GM18868 (cell line): ENCODE data around the gene EEF1AKMT1.
"Not testable (repeated sequence)": the region's sequence is repeated elsewhere in the genome, so short reads cannot be mapped to it uniquely, and the experiment has no call there.

Experiments used
- ATAC-seq: cut with Tn5 transposase; IDR thresholded peaks from one replicate; pipeline ENCODE4 v1.9.1; 2021; ENCODE audit warnings: mild to moderate bottlenecking, moderate library complexity; ENCODE audit not compliant: unreplicated experiment

The EEF1AKMT1 gene

GRCh38 chr13:20701461-20701860 lies 72.3 kb downstream of the EEF1AKMT1 start:
- no peak for ATAC-seq

- no peak for ATAC-seq
Measured at GRCh38 chr13:20700288-20700687, 73.5 kb downstream of the EEF1AKMT1 start.

DNA sequence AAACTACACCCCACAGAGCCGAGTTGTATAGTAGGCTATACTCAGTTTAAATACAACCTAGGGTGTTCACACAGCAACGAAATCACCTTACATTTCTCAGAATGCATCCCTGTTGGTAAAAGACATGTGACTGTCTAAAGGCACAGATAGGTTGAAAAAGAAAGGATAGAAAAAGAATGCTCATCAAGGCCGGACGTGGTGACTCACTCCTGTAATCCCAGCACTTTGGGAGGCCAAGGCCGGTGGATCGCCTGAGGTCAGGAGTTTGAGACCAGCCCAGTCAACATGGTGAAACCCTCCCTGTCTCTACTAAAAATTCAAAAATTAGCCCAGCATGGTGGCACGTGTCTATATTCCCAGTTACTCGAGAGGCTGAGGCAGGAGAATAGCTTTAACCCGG lies 74.0 kb downstream of the EEF1AKMT1 start:
- ATAC-seq: no peak

DNA sequence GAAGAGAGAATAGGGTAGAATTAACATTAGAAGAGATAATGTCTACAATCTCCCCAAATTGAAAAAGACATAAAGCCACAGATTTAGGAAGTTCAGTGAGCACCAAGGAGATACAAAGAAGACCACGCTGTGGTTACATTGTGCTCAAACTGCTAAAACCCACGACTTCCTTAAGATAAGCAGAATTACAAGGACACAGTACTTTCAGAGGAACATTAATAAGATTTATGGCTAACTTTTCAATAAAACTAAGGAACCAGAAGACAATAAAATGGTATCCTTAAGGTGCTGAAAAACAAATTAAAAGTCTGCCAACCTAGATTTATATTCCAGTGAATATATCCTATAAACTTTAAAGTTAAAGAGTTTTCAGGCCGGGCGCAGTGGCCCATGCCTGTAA lies 77.7 kb downstream of the EEF1AKMT1 start:
- no peak for ATAC-seq

GRCh38 chr13:20691616-20692015 lies 82.1 kb downstream of the EEF1AKMT1 start:
- ATAC-seq: no peak

DNA sequence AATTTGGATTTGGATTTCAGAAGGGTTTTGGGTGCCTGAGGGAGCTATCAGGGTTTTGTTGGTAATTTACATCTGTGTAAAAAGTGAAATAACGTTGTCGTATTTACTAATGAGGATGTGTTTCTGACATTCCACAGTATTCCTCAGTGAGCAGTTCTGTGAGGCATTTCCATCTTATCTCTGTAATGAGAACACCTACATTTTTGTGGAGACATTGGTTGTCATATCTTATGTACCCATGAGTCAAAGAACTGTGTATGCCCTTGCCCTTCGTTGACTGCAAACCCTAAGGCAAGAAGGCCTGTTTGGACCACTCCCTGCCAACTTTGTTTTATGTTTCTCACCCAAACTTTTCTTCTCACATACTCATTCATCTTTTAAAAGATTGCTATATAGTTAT lies 84.5 kb downstream of the EEF1AKMT1 start:
- ATAC-seq: no peak

- ATAC-seq: no peak
Measured at GRCh38 chr13:20686863-20687579, 86.7 kb downstream of the EEF1AKMT1 start.

GRCh38 chr13:20686167-20686566 lies 87.6 kb downstream of the EEF1AKMT1 start:
- ATAC-seq: no peak

DNA sequence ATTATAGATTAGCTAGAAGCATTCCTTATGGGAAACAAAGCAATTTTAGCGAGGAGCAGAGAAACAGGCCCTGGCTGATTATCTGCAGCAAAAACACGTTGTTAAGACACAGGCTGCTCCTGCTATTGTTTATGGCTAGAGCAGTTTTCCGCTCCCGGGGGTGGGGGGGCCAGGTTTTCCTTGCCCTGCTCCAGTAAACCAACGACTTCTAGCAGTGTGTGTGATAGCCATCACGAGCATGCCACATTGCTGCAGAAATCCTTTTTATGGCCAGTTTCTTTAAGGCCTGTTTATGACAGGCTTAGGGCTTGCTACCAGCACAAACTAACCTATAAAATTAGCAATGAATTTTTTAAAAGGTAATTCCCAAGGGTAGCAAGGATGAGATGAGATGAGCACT lies 88.7 kb downstream of the EEF1AKMT1 start:
- no peak for ATAC-seq

DNA sequence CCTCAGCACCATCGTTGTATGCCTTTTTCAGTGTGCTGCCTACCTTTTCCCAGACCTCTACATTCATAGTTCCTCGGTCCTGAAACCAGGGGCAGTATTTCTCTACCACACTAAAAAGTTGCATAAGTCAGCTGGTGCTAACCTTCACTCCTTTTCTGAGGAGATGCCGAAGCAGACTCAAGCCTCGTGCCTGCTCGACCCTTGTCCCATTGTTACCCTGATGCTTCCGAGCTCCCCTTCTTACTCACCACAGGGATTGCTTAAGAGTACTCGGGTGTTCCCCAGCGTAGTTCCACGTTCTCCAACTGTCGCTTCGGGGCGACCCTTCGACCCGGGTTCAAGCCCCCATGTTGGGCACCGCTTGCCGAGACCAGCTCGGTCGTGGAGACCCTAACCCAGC lies 89.2 kb downstream of the EEF1AKMT1 start:
- ATAC-seq: no peak

- ATAC-seq: no peak
Measured at GRCh38 chr13:20684041-20684440, 89.7 kb downstream of the EEF1AKMT1 start.

- no peak for ATAC-seq
Measured at GRCh38 chr13:20682061-20682460, 91.7 kb downstream of the EEF1AKMT1 start.

- ATAC-seq: not testable (repeated sequence)
Measured at GRCh38 chr13:20681481-20681880, 92.3 kb downstream of the EEF1AKMT1 start.

GRCh38 chr13:20680416-20681080 lies 93.2 kb downstream of the EEF1AKMT1 start:
- ATAC-seq: no peak

DNA sequence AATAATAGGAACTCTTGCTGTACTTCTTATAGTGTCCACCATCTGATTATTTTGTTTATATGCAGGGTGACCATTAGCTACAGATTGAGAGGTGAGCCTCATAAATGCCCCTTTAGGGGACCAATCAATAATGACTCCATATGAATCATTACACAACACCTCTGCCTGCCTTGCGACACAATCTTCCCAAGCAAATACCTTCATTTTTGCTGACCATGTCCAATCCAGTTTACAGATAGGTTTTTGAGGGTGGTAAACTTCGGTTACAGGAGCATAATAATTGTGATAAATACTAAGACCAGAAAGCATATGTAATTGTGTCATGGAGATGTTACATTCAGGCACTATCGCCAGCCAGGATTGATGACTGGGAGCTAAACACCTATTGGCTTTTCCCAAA lies 93.9 kb downstream of the EEF1AKMT1 start:
- no peak for ATAC-seq
